ENCODE results near the gene ASB14. TPM values are rescaled to one million over a fixed set of nuclear protein-coding genes. Genes with fewer than 3 reads are reported as not detected.
A peak's percentile ranks its signal among the peaks of the same experiment; 100 is the strongest.

Gene ASB14
- total RNA-seq, 4 donors from 2014 or later: not detected

GRCh38 chr3:57288403-57288802 lies 4.1 kb downstream of the ASB14 start:
- intact Hi-C loops (cut with DNase I): no loop called here
- H3K9me3 ChIP-seq: no peaks in the 10 kb centered on the region
- TF ChIP-seq CTCF (IDR thresholded peaks at IDR 0.05) (no peak), POLR2A (IDR thresholded peaks at IDR 0.05) (no peak)
- H3K36me3 ChIP-seq: no peaks in the 10 kb centered on the region
- no peak for DNase-seq
- no peaks in the 10 kb centered on the region for H3K27me3 ChIP-seq
- H3K4me1 ChIP-seq: no peaks in the 10 kb centered on the region
- 56 to 60% methylated on average over 9 of the region's 9 CpGs for WGBS, 2 donors
- H3K4me3 ChIP-seq (replicated peaks in 1 of 3): no peak overlapping the region
- H3K27ac ChIP-seq: no peak overlapping the region

GRCh38 chr3:57287205-57287604 lies 5.3 kb downstream of the ASB14 start:
- peak in 1 of 2 donors; percentile 3 for DNase-seq
- intact Hi-C loops (cut with DNase I): no loop called here
- WGBS, 2 donors: 26 to 44% methylated on average over 2 of the region's 2 CpGs
- H3K4me3 ChIP-seq (replicated peaks in 1 of 3): no peak overlapping the region
- no peaks in the 10 kb centered on the region for H3K4me1 ChIP-seq
- TF ChIP-seq POLR2A (IDR thresholded peaks at IDR 0.05): no peak
- TF ChIP-seq CTCF (IDR thresholded peaks at IDR 0.05): no peak
- H3K9me3 ChIP-seq: no peaks in the 10 kb centered on the region
- no peaks in the 10 kb centered on the region for H3K27me3 ChIP-seq
- no peaks in the 10 kb centered on the region for H3K36me3 ChIP-seq
- H3K27ac ChIP-seq: no peak overlapping the region

GRCh38 chr3:57283334-57283733 lies 9.2 kb downstream of the ASB14 start:
- no peaks in the 10 kb centered on the region for H3K4me1 ChIP-seq
- TF ChIP-seq CTCF (IDR thresholded peaks at IDR 0.05) (no peak), POLR2A (IDR thresholded peaks at IDR 0.05) (no peak)
- intact Hi-C loops (cut with DNase I): no loop called here
- H3K27ac ChIP-seq: no peak overlapping the region
- no peak for DNase-seq
- H3K36me3 ChIP-seq: no peaks in the 10 kb centered on the region
- H3K27me3 ChIP-seq: no peaks in the 10 kb centered on the region
- WGBS, 2 donors: 69 to 83% methylated on average over 6 of the region's 6 CpGs
- no peak overlapping the region for H3K4me3 ChIP-seq (replicated peaks in 1 of 3)
- no peaks in the 10 kb centered on the region for H3K9me3 ChIP-seq

GRCh38 chr3:57281715-57282114 lies 10.8 kb downstream of the ASB14 start:
- Histone ChIP-seq H3K9me3 (no peaks in the 10 kb centered on the region), H3K27ac (no peak overlapping the region), H3K4me1 (no peaks in the 10 kb centered on the region), H3K36me3 (no peaks in the 10 kb centered on the region), H3K4me3 (replicated peaks in 1 of 3) (no peak overlapping the region), H3K27me3 (no peaks in the 10 kb centered on the region)
- 69 to 77% methylated on average over 1 of the region's 1 CpG for WGBS, 2 donors
- TF ChIP-seq POLR2A (IDR thresholded peaks at IDR 0.05): no peak
- TF ChIP-seq CTCF (IDR thresholded peaks at IDR 0.05): no peak
- intact Hi-C loops (cut with DNase I): no loop called here
- DNase-seq: no peak

GRCh38 chr3:57279685-57280084 lies 12.8 kb downstream of the ASB14 start:
- intact Hi-C loops (cut with DNase I): no loop called here
- Histone ChIP-seq H3K4me3 (replicated peaks in 1 of 3) (no peak overlapping the region), H3K9me3 (no peaks in the 10 kb centered on the region), H3K4me1 (no peaks in the 10 kb centered on the region), H3K27ac (no peak overlapping the region), H3K36me3 (no peaks in the 10 kb centered on the region), H3K27me3 (no peaks in the 10 kb centered on the region)
- TF ChIP-seq CTCF (IDR thresholded peaks at IDR 0.05) (no peak), POLR2A (IDR thresholded peaks at IDR 0.05) (no peak)
- no peak for DNase-seq
- 92 to 95% methylated on average over 5 of the region's 5 CpGs for WGBS, 2 donors
